HFFc6 (cell line): Measurements from ENCODE around the gene INPP1. TPM values are rescaled to one million over a fixed set of nuclear protein-coding genes. Genes with fewer than 3 reads are reported as not detected.
A peak's percentile ranks its signal among the peaks of the same experiment; 100 is the strongest.
"Not testable (repeated sequence)": the region's sequence is repeated elsewhere in the genome, so short reads cannot be mapped to it uniquely, and the experiment has no call there.

Source experiments
- DNase-seq: peaks from one replicate; pipeline ENCODE4 v3.0.0-alpha.2; 2018
- H3K27ac Mint-ChIP-seq: 2 replicates; pipeline ENCODE4 v1.8.0; 2020; ENCODE audit warnings: mild to moderate bottlenecking, mixed read lengths
- H3K27me3 Mint-ChIP-seq: 2 replicates; pipeline ENCODE4 v1.8.0; 2021; ENCODE audit warnings: mild to moderate bottlenecking, moderate library complexity, mixed read lengths; ENCODE audit not compliant: insufficient read depth
- H3K36me3 Mint-ChIP-seq: 2 replicates; pipeline ENCODE4 v1.8.0; 2021; ENCODE audit warnings: low read depth, mixed read lengths
- H3K4me1 Mint-ChIP-seq: 2 replicates; pipeline ENCODE4 v1.8.0; 2020; ENCODE audit warnings: low read depth, mixed read lengths
- H3K4me3 Mint-ChIP-seq: 2 replicates; pipeline ENCODE4 v1.8.0; 2020; ENCODE audit warnings: mild to moderate bottlenecking, moderate library complexity, mixed read lengths
- H3K9me3 Mint-ChIP-seq: 2 replicates; pipeline ENCODE4 v1.8.0; 2020; ENCODE audit warnings: mild to moderate bottlenecking, mixed read lengths
- CTCF ChIP-seq: fragments of 200-600 bp; sonication (generic); IDR thresholded peaks from 2 replicates; pipeline ENCODE4 v1.5.0; 2021; ENCODE audit warnings: antibody characterized with exemption, mild to moderate bottlenecking
- long read RNA-seq: library from polyadenylated mRNA; unstranded; transcript quantifications from one replicate; pipeline ENCODE4 v2.0.0, GENCODE V29; 2019
- total RNA-seq, 6 experiments: library from RNA; stranded (reverse); fragmentation: NEBNext Ultra II Directional; extraction: Animal tissue kit (Norgen Biotek cat#: 25700); gene quantifications; 2 replicates in 1 of 6; 3 replicates in 5 of 6; pipeline ENCODE4 v1.2.3, GENCODE V29; 2021

Gene INPP1
- total RNA-seq: 10 to 100 TPM; 13.6 to 16.2 (median 15.7) TPM
- long read RNA-seq, transcript INPP1-201 (6 exons, 1,919 nt): major isoform, 17 of 24 reads
- long read RNA-seq, partial matches to known transcripts: 0 of 24 reads
- long read RNA-seq, other reads (novel, unspliced or antisense): 6 of 24 reads

GRCh38 chr2:190343536-190344275 is at the start of gene INPP1:
Gene INPP1, plus strand, starts transcription at chr2:190343589. Its CDS starts 16,514 bp downstream, at chr2:190360103.
- Mint-ChIP-seq H3K9me3 (no peaks in the 10 kb centered on the region), H3K36me3 (no peaks in the 10 kb centered on the region; the same call in 1 of the 2 replicates), H3K4me3 (peak within 1 kb of the TSS; percentile 96), H3K4me1 (peaks cover 27% of the 10 kb centered on the region), H3K27ac (peak within 1 kb of the TSS; percentile 82), H3K27me3 (no peaks in the 10 kb centered on the region)
- no peak for TF ChIP-seq CTCF
- peak; percentile 42 for DNase-seq

- peaks cover 34% of the 10 kb centered on the region for H3K36me3 Mint-ChIP-seq
- not testable (repeated sequence) for DNase-seq, H3K27me3 Mint-ChIP-seq
Observed at GRCh38 chr2:190297880-190298279, 45.5 kb upstream of the INPP1 start.

GRCh38 chr2:190301032-190301431 is 42.4 kb upstream of the INPP1 start:
- no peak for TF ChIP-seq CTCF
- H3K36me3 Mint-ChIP-seq: peaks cover 25% of the 10 kb centered on the region
- H3K4me3 Mint-ChIP-seq: no peak overlapping the region
- no peak for DNase-seq
- H3K4me1 Mint-ChIP-seq: no peaks in the 10 kb centered on the region; the same call in 1 of the 2 replicates
- no peaks in the 10 kb centered on the region for H3K9me3 Mint-ChIP-seq
- H3K27me3 Mint-ChIP-seq: 0 out of 2 replicates have a peak, but pooled peaks cover 1% of the 10 kb centered on the region
- no peak overlapping the region for H3K27ac Mint-ChIP-seq

More at GRCh38 chr2:190297880-190298279, 45.5 kb upstream of the INPP1 start:
- not testable (repeated sequence) for H3K27ac Mint-ChIP-seq, H3K4me1 Mint-ChIP-seq, H3K9me3 Mint-ChIP-seq, H3K4me3 Mint-ChIP-seq

- H3K27ac Mint-ChIP-seq: no peak overlapping the region
- TF ChIP-seq CTCF: no peak
- 0 out of 2 replicates have a peak, but pooled peaks cover 1% of the 10 kb centered on the region for H3K27me3 Mint-ChIP-seq
- peaks cover 25% of the 10 kb centered on the region for H3K36me3 Mint-ChIP-seq
- H3K4me3 Mint-ChIP-seq: no peak overlapping the region
- DNase-seq: no peak
- no peaks in the 10 kb centered on the region; the same call in 1 of the 2 replicates for H3K4me1 Mint-ChIP-seq
- no peaks in the 10 kb centered on the region for H3K9me3 Mint-ChIP-seq
Observed at GRCh38 chr2:190302052-190302451, 41.3 kb upstream of the INPP1 start.

- DNase-seq: no peak
- no peaks in the 10 kb centered on the region for H3K9me3 Mint-ChIP-seq
- TF ChIP-seq CTCF: no peak
- H3K36me3 Mint-ChIP-seq: peaks cover 15% of the 10 kb centered on the region
- H3K4me1 Mint-ChIP-seq: no peaks in the 10 kb centered on the region; the same call in 1 of the 2 replicates
- 0 out of 2 replicates have a peak, but pooled peaks cover 1% of the 10 kb centered on the region for H3K27me3 Mint-ChIP-seq
- H3K4me3 Mint-ChIP-seq: no peak overlapping the region
- H3K27ac Mint-ChIP-seq: no peak overlapping the region
Observed at GRCh38 chr2:190303647-190304046, 39.7 kb upstream of the INPP1 start.

- no peak for TF ChIP-seq CTCF
- Mint-ChIP-seq H3K4me1 (no peaks in the 10 kb centered on the region; the same call in 1 of the 2 replicates), H3K27ac (no peak overlapping the region), H3K36me3 (peaks cover 13% of the 10 kb centered on the region), H3K27me3 (0 out of 2 replicates have a peak, but pooled peaks cover 1% of the 10 kb centered on the region), H3K4me3 (no peak overlapping the region), H3K9me3 (no peaks in the 10 kb centered on the region)
- no peak for DNase-seq
Observed at GRCh38 chr2:190304404-190304803, 39.0 kb upstream of the INPP1 start.
